GM12878 (cell line): ENCODE measurements around the gene FAM107A. TPM values are rescaled to one million over a fixed set of nuclear protein-coding genes. Genes with fewer than 3 reads are reported as not detected.
A peak's percentile ranks its signal among the peaks of the same experiment; 100 is the strongest.

Experiments used
- ATAC-seq: fragments of 200-7000 bp; cut with Tn5 transposase; 3 replicates; pipeline ENCODE4 v1.9.1; 2020; ENCODE audit warnings: mild to moderate bottlenecking, moderate library complexity
- BruUV-seq: library from RNA; stranded (reverse); fragments of 400-500 nt; replicated peaks from 2 replicates; lab custom pipeline; 2021; lab: Mats Ljungman, UMichigan
- CTCF ChIA-PET: fragments of 300-600 bp; sonication (Branson Sonifier 250); formaldehyde crosslinking; extraction: SDS; loops from one replicate; lab custom pipeline; 2021; ENCODE audit warnings: inconsistent platforms; lab: Yijun Ruan, JAX
- POLR2A ChIA-PET: fragments of 350-600 bp; formaldehyde crosslinking; extraction: SDS; loops from one replicate; lab custom pipeline; 2021; ENCODE audit warnings: inconsistent platforms; lab: Charles Lee
- RAD21 ChIA-PET: fragments of 300-600 bp; sonication (Branson Sonifier 250); formaldehyde crosslinking; loops from one replicate; lab custom pipeline; 2023; ENCODE audit warnings: antibody characterized with exemption; ENCODE audit not compliant: unreplicated experiment; lab: Charles Lee
- SMC1A ChIA-PET: fragments of 300-600 bp; sonication (Branson Sonifier 250); formaldehyde crosslinking; loops from one replicate; lab custom pipeline; 2023; ENCODE audit not compliant: unreplicated experiment, uncharacterized antibody; lab: Charles Lee
- DNase-seq: peaks from one replicate; pipeline ENCODE4 v3.0.0-alpha.2; 2011; ENCODE audit warnings: low read depth, low spot score
- FAIRE-seq: peaks from 3 replicates; lab custom pipeline; 2011; peaks lifted over from hg19 to GRCh38; lab: Jason Lieb, UNC
- H2AFZ ChIP-seq: 2 replicates; pipeline ENCODE4 v1.6.0; 2011; ENCODE audit warnings: low read depth, low read length, control low read depth; ENCODE audit not compliant: control insufficient read depth
- H3K27ac ChIP-seq: 2 replicates; pipeline ENCODE4 v1.5.1; 2011; ENCODE audit warnings: control low read depth; ENCODE audit not compliant: control insufficient read depth, insufficient read depth
- H3K27me3 ChIP-seq, 2 experiments: replicated peaks in 1 of 2; 2 replicates each; pipeline versions ENCODE4 v1.6.0 to v1.6.1; 2011; ENCODE audit warnings: low read length in 1 of 2; ENCODE audit not compliant: control insufficient read depth in 2 of 2, insufficient read depth in 2 of 2
- H3K36me3 ChIP-seq, 2 experiments: 2 replicates each; pipeline ENCODE4 v1.5.1; 2011; ENCODE audit warnings: low read length in 1 of 2; ENCODE audit not compliant: control insufficient read depth in 2 of 2, insufficient read depth in 2 of 2
- H3K4me1 ChIP-seq: 2 replicates; pipeline ENCODE4 v1.6.1; 2011; ENCODE audit warnings: mild to moderate bottlenecking, low read length, moderate library complexity, mixed read lengths; ENCODE audit not compliant: control insufficient read depth, insufficient read depth
- H3K4me2 ChIP-seq: 2 replicates; pipeline ENCODE4 v1.6.0; 2011; ENCODE audit warnings: control low read depth; ENCODE audit not compliant: control insufficient read depth, insufficient read depth
- H3K4me3 ChIP-seq: fragments of 200-600 bp; sonication (generic); 2 replicates; pipeline ENCODE4 v1.5.1; 2016
- H3K79me2 ChIP-seq: 2 replicates; pipeline ENCODE4 v1.6.0; 2011; ENCODE audit warnings: low read length; ENCODE audit not compliant: control insufficient read depth, insufficient read depth
- H3K9ac ChIP-seq: 2 replicates; pipeline ENCODE4 v1.8.0; 2011; ENCODE audit warnings: low read length, control low read depth, mixed read lengths; ENCODE audit not compliant: control insufficient read depth, insufficient read depth
- H3K9me3 ChIP-seq: replicated peaks from 3 replicates; pipeline ENCODE4 v1.5.1; 2011; ENCODE audit warnings: mild to moderate bottlenecking, low read length; ENCODE audit not compliant: control insufficient read depth, insufficient read depth
- H4K20me1 ChIP-seq: 2 replicates; pipeline ENCODE4 v1.6.0; 2011; ENCODE audit not compliant: control insufficient read depth, insufficient read depth
- BACH1 ChIP-seq: fragments of 450-650 bp; IDR thresholded peaks from 2 replicates; pipeline ENCODE4 v1.6.1; 2017; ENCODE audit warnings: mild to moderate bottlenecking, borderline replicate concordance
- BHLHE40 ChIP-seq, 2 experiments: fragments of 450-650 bp in 1 of 2; IDR thresholded peaks; 2 replicates each; pipeline ENCODE4 v1.6.1; 2011 to 2017; ENCODE audit warnings: low read depth in 2 of 2, borderline replicate concordance in 1 of 2, improper control_type of control experiment in 1 of 2, low read length in 1 of 2, mild to moderate bottlenecking in 1 of 2
- CEBPB ChIP-seq, 2 experiments: fragments of 150-350 bp in 1 of 2; IDR thresholded peaks; 2 replicates each; pipeline ENCODE4 v1.6.1; 2012 to 2014; ENCODE audit warnings: low read depth in 2 of 2, low read length in 2 of 2, borderline replicate concordance in 1 of 2, inconsistent platforms in 1 of 2
- IKZF1 ChIP-seq: fragments of 450-650 bp; conservative IDR thresholded peaks from 2 replicates; pipeline ENCODE4 v1.6.1; 2017; ENCODE audit warnings: antibody characterized with exemption, mild to moderate bottlenecking
- LARP7 ChIP-seq: fragments of 450-650 bp; IDR thresholded peaks from 2 replicates; pipeline ENCODE4 v1.6.1; 2017; ENCODE audit warnings: mild to moderate bottlenecking
- MXI1 ChIP-seq: fragments of 150-350 bp; IDR thresholded peaks from 2 replicates; pipeline ENCODE4 v1.6.1; 2011; ENCODE audit warnings: low read depth, mild to moderate bottlenecking, inconsistent platforms, low read length, improper control_type of control experiment
- MYC ChIP-seq: IDR thresholded peaks from 2 replicates; pipeline ENCODE4 v1.6.1; 2011; ENCODE audit warnings: mild to moderate bottlenecking, low read length, moderate library complexity, inconsistent platforms; ENCODE audit not compliant: insufficient read depth, insufficient replicate concordance, insufficient read length, severe bottlenecking
- NBN ChIP-seq: fragments of 450-650 bp; IDR thresholded peaks from 2 replicates; pipeline ENCODE4 v1.6.1; 2016
- RAD51 ChIP-seq: fragments of 450-650 bp; IDR thresholded peaks from 2 replicates; pipeline ENCODE4 v1.6.1; 2016; ENCODE audit warnings: moderate library complexity, mild to moderate bottlenecking, inconsistent platforms
- WGBS: methylation state at CpG from one replicate; pipeline ENCODE4 v1.1.6; 2016; ENCODE audit warnings: low lambda C conversion rate; ENCODE audit not compliant: insufficient replicate concordance, insufficient coverage; ENCODE audit errors: missing lambda C conversion rate; 5-methylcytosine and 5-hydroxymethylcytosine counted together
- in situ Hi-C: fragments of 300-500 bp; cut with MboI; formaldehyde crosslinking; loops from 9 replicates; pipeline ENCODE4 v1.14.3; 2018; ENCODE audit warnings: mixed read lengths
- intact Hi-C: fragments of 100-400 bp; cut with micrococcal nuclease; formaldehyde crosslinking; loops from one replicate; pipeline ENCODE4 v1.14.2; 2022; ENCODE audit not compliant: unreplicated experiment
- polyA plus RNA-seq, 11 experiments: library from polyadenylated mRNA; depleted of rRNA in 4 of 11; unstranded in 6 of 11; stranded (reverse) in 5 of 11; fragments of >200 nt; fragmentation: Nextera tagmentation in 4 of 11; fragmentation: Illumina TruSeq in 1 of 11; extraction: Ambion mirVana in 4 of 11; extraction: Trizol in 1 of 11; gene quantifications; 1 replicate in 1 of 11; 2 replicates in 10 of 11; pipeline versions ENCODE4 v1.2.1 to v1.2.3, GENCODE V29; 2011 to 2016; ENCODE audit warnings: inconsistent platforms in 2 of 11, missing spikeins in 2 of 11, low read depth in 1 of 11
- total RNA-seq, 4 experiments: library from RNA; depleted of rRNA in 3 of 4; stranded (reverse); fragments of >200 nt in 3 of 4; fragmentation: Illumina TruSeq in 1 of 4; extraction: Trizol in 1 of 4; gene quantifications; 2 replicates each; pipeline versions ENCODE4 v1.2.1 to v1.2.3, GENCODE V29; 2013 to 2021
- TF ChIP-seq, protein P1 (sequence below): IDR thresholded peaks from 2 replicates; pipeline ENCODE4 v1.6.1; 2011; ENCODE audit warnings: low read depth, low read length, improper control_type of control experiment, borderline replicate concordance
- TF ChIP-seq, protein P2 (sequence below): IDR thresholded peaks from 2 replicates; pipeline ENCODE4 v1.6.1; 2012; ENCODE audit warnings: low read depth, low read length, improper control_type of control experiment
- TF ChIP-seq, protein P3 (sequence below): IDR thresholded peaks from 2 replicates; pipeline ENCODE4 v1.6.1; 2011; ENCODE audit warnings: borderline replicate concordance, low read depth, mild to moderate bottlenecking, moderate library complexity, mixed read lengths, low read length; ENCODE audit not compliant: insufficient read depth; ENCODE audit errors: extremely low read length

FAM107A gene
- total and polyA plus RNA-seq, 10 of the 15 experiments (the other 5 are each of a cell fraction or from before 2014, with no cell fraction given) = not detected

DNA sequence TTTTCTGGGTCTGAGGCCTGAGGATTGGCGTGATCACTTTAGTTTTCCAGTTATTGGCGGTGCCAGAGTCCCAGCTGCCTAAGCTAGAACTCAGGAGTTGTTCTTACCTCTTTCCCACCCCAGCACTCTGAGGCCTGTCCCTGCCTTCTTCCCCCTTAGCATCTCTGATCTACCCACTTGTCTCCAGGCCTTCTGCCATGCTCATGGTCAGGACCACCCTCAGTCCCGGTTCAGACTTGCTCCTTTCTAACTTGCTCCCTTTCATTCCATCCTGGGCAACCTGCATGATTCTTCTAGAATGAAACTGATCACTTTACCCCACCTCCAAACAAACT lies 55.9 kb downstream of the FAM107A start:
- no peak overlapping the region for H2AFZ ChIP-seq
- H3K4me1 ChIP-seq = no peaks in the 10 kb centered on the region
- ChIA-PET RAD21 (no interaction called here), POLR2A (no interaction called here), SMC1A (interaction anchor here (1.1 to 1.4 kb wide), 2 partner anchors 10 to 29 kb away, joined by 3 to 4 read pairs; partner anchors contain the start of gene KCTD6), CTCF (interaction anchor here (0.7 to 1.3 kb wide), 2 partner anchors 12 to 28 kb away, joined by 3 to 4 read pairs; no protein-coding TSS in a partner anchor)
- no peak overlapping the region for H3K4me2 ChIP-seq
- H3K79me2 ChIP-seq = no peaks in the 10 kb centered on the region
- 37% methylated on average over 3 of the region's 3 CpGs for WGBS
- no peak overlapping the region for H3K9ac ChIP-seq
- H3K36me3 ChIP-seq = no peaks in the 10 kb centered on the region
- DNase-seq (no peak), FAIRE-seq (no peak), ATAC-seq (no peak)
- no peaks in the 10 kb centered on the region for H3K9me3 ChIP-seq
- TF ChIP-seq MXI1 (no peak), LARP7 (0 out of 2 replicates have a peak, but pooled peaks have one; percentile 24)
- no TSS peak for BruUV-seq
- H4K20me1 ChIP-seq = no peaks in the 10 kb centered on the region
- in situ Hi-C loops = no loop called here
- no peak overlapping the region for H3K4me3 ChIP-seq
- intact Hi-C loops = no loop called here
- H3K27ac ChIP-seq = no peak overlapping the region
- no peaks in the 10 kb centered on the region for H3K27me3 ChIP-seq

DNA sequence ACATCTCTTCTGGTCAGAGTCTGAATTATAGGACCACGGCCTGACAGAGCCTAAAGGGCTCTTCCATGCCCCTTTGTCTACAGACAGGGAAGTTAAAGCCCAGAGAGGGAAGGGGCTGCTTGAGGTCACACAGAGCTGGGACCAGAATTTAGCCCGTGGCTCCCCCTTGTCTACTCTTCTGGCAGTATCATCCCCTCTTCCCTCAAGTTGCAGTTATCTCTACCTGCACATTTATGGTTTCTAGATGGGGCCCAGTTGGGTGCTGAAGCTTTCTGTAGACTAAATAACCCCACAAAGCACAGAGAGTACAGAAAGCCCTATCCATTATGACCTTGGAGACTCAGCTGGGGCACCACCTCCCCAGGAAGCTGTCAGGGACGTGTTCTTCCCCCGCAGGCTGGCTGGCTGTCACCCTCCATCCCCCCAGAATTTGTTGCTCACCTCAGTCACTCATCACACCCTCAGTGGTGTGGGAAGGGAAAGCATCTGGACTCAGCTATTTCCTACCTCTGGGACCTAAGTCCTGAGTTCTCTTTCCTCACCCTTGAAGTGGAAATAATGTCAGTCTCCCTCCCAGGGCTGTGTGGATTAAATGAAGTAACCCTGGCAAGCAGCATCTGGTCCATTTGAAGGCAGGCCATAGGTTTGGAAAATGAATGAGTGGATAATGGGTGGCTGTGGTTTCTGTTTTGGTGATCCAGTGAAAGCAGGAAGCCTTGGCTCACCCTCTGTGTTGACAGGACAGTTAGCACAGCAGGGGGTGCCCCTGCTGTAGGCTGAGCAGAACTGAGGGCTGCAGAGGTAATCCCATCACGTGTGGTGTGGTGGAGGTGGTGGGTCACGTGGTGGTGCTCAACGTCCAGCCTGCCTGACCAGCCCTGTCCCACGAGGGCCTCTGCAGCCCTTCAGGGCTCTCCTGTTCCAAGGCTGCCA lies 56.5 kb downstream of the FAM107A start:
- H3K36me3 ChIP-seq = no peaks in the 10 kb centered on the region
- FAIRE-seq = no peak
- SMC1A ChIA-PET = interaction anchor here (1.1 to 2.0 kb wide), 4 partner anchors 9 to 195 kb away, joined by 3 to 5 read pairs (median 4); no protein-coding TSS in a partner anchor
- no peak for TF ChIP-seq BACH1
- TF ChIP-seq NBN = no peak
- no peak for TF ChIP-seq CEBPB (IDR thresholded peaks at IDR 0.05; ENCODE audit: borderline replicate concordance in 1 of 2, low read depth in 2 of 2, low read length in 2 of 2)
- no peak for TF ChIP-seq MYC
- TF ChIP-seq, protein P1, sequence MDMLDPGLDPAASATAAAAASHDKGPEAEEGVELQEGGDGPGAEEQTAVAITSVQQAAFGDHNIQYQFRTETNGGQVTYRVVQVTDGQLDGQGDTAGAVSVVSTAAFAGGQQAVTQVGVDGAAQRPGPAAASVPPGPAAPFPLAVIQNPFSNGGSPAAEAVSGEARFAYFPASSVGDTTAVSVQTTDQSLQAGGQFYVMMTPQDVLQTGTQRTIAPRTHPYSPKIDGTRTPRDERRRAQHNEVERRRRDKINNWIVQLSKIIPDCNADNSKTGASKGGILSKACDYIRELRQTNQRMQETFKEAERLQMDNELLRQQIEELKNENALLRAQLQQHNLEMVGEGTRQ = peak; percentile 53; the same call in 1 of the 2 replicates
- TF ChIP-seq IKZF1 = 0 out of 2 replicates have a peak, but pooled peaks have one; percentile 16
- TF ChIP-seq BHLHE40 (IDR thresholded peaks at IDR 0.05; ENCODE audit: borderline replicate concordance in 1 of 2, low read depth in 2 of 2, low read length in 1 of 2) = peak; percentile 59 to 92; a peak in 3 of 4 replicates
- TF ChIP-seq, protein P2, sequence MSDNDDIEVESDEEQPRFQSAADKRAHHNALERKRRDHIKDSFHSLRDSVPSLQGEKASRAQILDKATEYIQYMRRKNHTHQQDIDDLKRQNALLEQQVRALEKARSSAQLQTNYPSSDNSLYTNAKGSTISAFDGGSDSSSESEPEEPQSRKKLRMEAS = peak; percentile 55; the same call in 1 of the 2 replicates
- TF ChIP-seq RAD51 = peak; percentile 95
- TF ChIP-seq, protein P3, sequence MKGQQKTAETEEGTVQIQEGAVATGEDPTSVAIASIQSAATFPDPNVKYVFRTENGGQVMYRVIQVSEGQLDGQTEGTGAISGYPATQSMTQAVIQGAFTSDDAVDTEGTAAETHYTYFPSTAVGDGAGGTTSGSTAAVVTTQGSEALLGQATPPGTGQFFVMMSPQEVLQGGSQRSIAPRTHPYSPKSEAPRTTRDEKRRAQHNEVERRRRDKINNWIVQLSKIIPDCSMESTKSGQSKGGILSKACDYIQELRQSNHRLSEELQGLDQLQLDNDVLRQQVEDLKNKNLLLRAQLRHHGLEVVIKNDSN = peak; percentile 78

More for the DNA sequence above, 56.5 kb downstream of the FAM107A start:
- no peak overlapping the region for H3K9ac ChIP-seq
- no peak overlapping the region for H3K4me3 ChIP-seq
- ChIA-PET RAD21 (no interaction called here), CTCF (interaction anchor here (1.0 to 1.6 kb wide), 5 partner anchors 13 to 221 kb away, joined by 3 to 9 read pairs (median 4); partner anchors contain the start of genes HTD2 and RPP14), POLR2A (no interaction called here)
- DNase-seq (no peak), ATAC-seq (peak; percentile 85)
- H3K79me2 ChIP-seq = no peaks in the 10 kb centered on the region
- no peaks in the 10 kb centered on the region for H4K20me1 ChIP-seq
- no TSS peak for BruUV-seq
- no peak overlapping the region for H3K4me2 ChIP-seq
- no peaks in the 10 kb centered on the region for H3K9me3 ChIP-seq
- WGBS = 12% methylated on average over 8 of the region's 8 CpGs
- H3K27ac ChIP-seq = no peak overlapping the region
- intact Hi-C loops (no loop called here), in situ Hi-C loops (no loop called here)
- H2AFZ ChIP-seq = no peak overlapping the region
- no peaks in the 10 kb centered on the region for H3K27me3 ChIP-seq
- no peaks in the 10 kb centered on the region for H3K4me1 ChIP-seq
